WTC11 (cell line): Measurements from ENCODE around the gene CELF2. TPM values are rescaled to one million over a fixed set of nuclear protein-coding genes. Genes with fewer than 3 reads are reported as not detected.

Experiments
- ATAC-seq: fragments of 200-7000 bp; cut with Tn5 transposase; 2 replicates; pipeline ENCODE4 v1.10.0; 2021; ENCODE audit warnings: mild to moderate bottlenecking, moderate library complexity
- CTCF ChIA-PET: fragments of 300-600 bp; sonication (Branson Sonifier 250); formaldehyde crosslinking; loops from one replicate; lab custom pipeline; 2021; ENCODE audit warnings: antibody characterized with exemption; lab: Charles Lee
- POLR2A ChIA-PET: fragments of 350-600 bp; sonication (Branson Sonifier 250); formaldehyde crosslinking; loops from one replicate; lab custom pipeline; 2021; ENCODE audit warnings: antibody characterized with exemption; lab: Charles Lee
- DNase-seq: peaks from one replicate; pipeline ENCODE4 v3.0.0; 2021; ENCODE audit warnings: low spot score
- H3K27ac Mint-ChIP-seq: 2 replicates; pipeline ENCODE4 v1.8.0; 2021; ENCODE audit warnings: mixed read lengths
- H3K27me3 Mint-ChIP-seq: 2 replicates; pipeline ENCODE4 v1.8.0; 2021; ENCODE audit warnings: low read depth, mild to moderate bottlenecking, moderate library complexity, mixed read lengths
- H3K36me3 Mint-ChIP-seq: 2 replicates; pipeline ENCODE4 v1.8.0; 2021; ENCODE audit warnings: mixed read lengths
- H3K4me1 Mint-ChIP-seq: 2 replicates; pipeline ENCODE4 v1.8.0; 2022; ENCODE audit warnings: mixed read lengths
- H3K4me3 Mint-ChIP-seq: 2 replicates; pipeline ENCODE4 v1.8.0; 2021; ENCODE audit warnings: mild to moderate bottlenecking, moderate library complexity, mixed read lengths
- H3K9me3 Mint-ChIP-seq: 2 replicates; pipeline ENCODE4 v1.8.0; 2021; ENCODE audit warnings: mixed read lengths
- FOXP1 ChIP-seq: sonication (generic); formaldehyde crosslinking; IDR thresholded peaks from 2 replicates; pipeline ENCODE4 v1.8.0; 2022; ENCODE audit warnings: missing genetic modification reagents, mild to moderate bottlenecking, moderate library complexity, borderline replicate concordance
- GTF2I ChIP-seq: fragments of 250-450 bp; sonication (Bioruptor Pico); conservative IDR thresholded peaks from 2 replicates; pipeline ENCODE4 v1.4.0; 2021; ENCODE audit warnings: mild to moderate bottlenecking
- MAX ChIP-seq: sonication (generic); formaldehyde crosslinking; IDR thresholded peaks from 2 replicates; pipeline ENCODE4 v1.8.0; 2022; ENCODE audit warnings: mild to moderate bottlenecking, missing genetic modification reagents
- NR1H2 ChIP-seq: sonication (generic); formaldehyde crosslinking; IDR thresholded peaks from 2 replicates; pipeline ENCODE4 v1.9.0; 2021; ENCODE audit warnings: mild to moderate bottlenecking, moderate library complexity, missing genetic modification reagents
- PRDM15 ChIP-seq: sonication (generic); formaldehyde crosslinking; IDR thresholded peaks from 2 replicates; pipeline ENCODE4 v1.8.0; 2022; ENCODE audit warnings: missing genetic modification reagents
- RELA ChIP-seq: sonication (generic); formaldehyde crosslinking; IDR thresholded peaks from 2 replicates; pipeline ENCODE4 v1.8.1; 2022; ENCODE audit warnings: missing genetic modification reagents, mild to moderate bottlenecking, borderline replicate concordance
- SMAD3 ChIP-seq: sonication (generic); formaldehyde crosslinking; IDR thresholded peaks from 2 replicates; pipeline ENCODE4 v1.8.0; 2022; ENCODE audit warnings: missing genetic modification reagents, mild to moderate bottlenecking, borderline replicate concordance
- TEAD1 ChIP-seq: sonication (generic); formaldehyde crosslinking; IDR thresholded peaks from 2 replicates; pipeline ENCODE4 v1.8.0; 2022; ENCODE audit warnings: mild to moderate bottlenecking, missing genetic modification reagents
- TP53 ChIP-seq: sonication (generic); formaldehyde crosslinking; IDR thresholded peaks from 2 replicates; pipeline ENCODE4 v1.8.1; 2023; ENCODE audit warnings: mild to moderate bottlenecking, missing genetic modification reagents
- ZBTB21 ChIP-seq: sonication (generic); formaldehyde crosslinking; IDR thresholded peaks from 2 replicates; pipeline ENCODE4 v1.8.1; 2023; ENCODE audit warnings: mild to moderate bottlenecking, missing genetic modification reagents, borderline replicate concordance
- ZNF232 ChIP-seq: sonication (generic); formaldehyde crosslinking; IDR thresholded peaks from 2 replicates; pipeline ENCODE4 v1.8.0; 2022; ENCODE audit warnings: mild to moderate bottlenecking, missing genetic modification reagents
- ZNF416 ChIP-seq: fragments of 250-450 bp; sonication (Bioruptor Pico); IDR thresholded peaks from 2 replicates; pipeline ENCODE4 v1.9.0; 2021; ENCODE audit warnings: mild to moderate bottlenecking, inconsistent platforms
- total RNA-seq: library from RNA; stranded (reverse); gene quantifications from 3 replicates; pipeline ENCODE4 v1.2.3, GENCODE V29; 2021
- TF ChIP-seq, protein P1 (sequence below): sonication (generic); formaldehyde crosslinking; IDR thresholded peaks from 2 replicates; pipeline ENCODE4 v1.8.1; 2022; ENCODE audit warnings: low read depth, mild to moderate bottlenecking, moderate library complexity, missing genetic modification reagents, borderline replicate concordance
- TF ChIP-seq, protein P2 (sequence below): fragments of 200-600 bp; IDR thresholded peaks from 2 replicates; pipeline ENCODE4 v1.8.0; 2022; ENCODE audit warnings: antibody characterized with exemption
- TF ChIP-seq, protein P3 (sequence below): sonication (generic); formaldehyde crosslinking; IDR thresholded peaks from 2 replicates; pipeline ENCODE4 v1.8.1; 2023; ENCODE audit warnings: mild to moderate bottlenecking, missing genetic modification reagents, borderline replicate concordance

CELF2 gene
- total RNA-seq, 1 experiment from 2014 or later, result 24.6 TPM

- ATAC-seq (peak; percentile 98), DNase-seq (peak; percentile 94)
- Mint-ChIP-seq H3K27ac (no peak overlapping the region; the same call in 1 of the 2 replicates), H3K4me3 (no peak overlapping the region), H3K27me3 (no peaks in the 10 kb centered on the region), H3K4me1 (peaks cover 37% of the 10 kb centered on the region), H3K9me3 (no peaks in the 10 kb centered on the region), H3K36me3 (no peaks in the 10 kb centered on the region)
- ChIA-PET POLR2A (no interaction called here), CTCF (interaction anchor here (0.6 to 1.6 kb wide), 24 partner anchors 10 to 593 kb away, joined by 3 to 13 read pairs (median 4); no protein-coding TSS in a partner anchor)
- peak; percentile 47; the same call in 1 of the 2 replicates for TF ChIP-seq TEAD1 (CRISPR knock-in tag)
- peak; percentile 50; the same call in 1 of the 2 replicates for TF ChIP-seq FOXP1 (CRISPR knock-in tag)
- TF ChIP-seq ZNF232 (CRISPR knock-in tag), result 0 out of 2 replicates have a peak, but pooled peaks have one; percentile 58
- TF ChIP-seq, protein P1, sequence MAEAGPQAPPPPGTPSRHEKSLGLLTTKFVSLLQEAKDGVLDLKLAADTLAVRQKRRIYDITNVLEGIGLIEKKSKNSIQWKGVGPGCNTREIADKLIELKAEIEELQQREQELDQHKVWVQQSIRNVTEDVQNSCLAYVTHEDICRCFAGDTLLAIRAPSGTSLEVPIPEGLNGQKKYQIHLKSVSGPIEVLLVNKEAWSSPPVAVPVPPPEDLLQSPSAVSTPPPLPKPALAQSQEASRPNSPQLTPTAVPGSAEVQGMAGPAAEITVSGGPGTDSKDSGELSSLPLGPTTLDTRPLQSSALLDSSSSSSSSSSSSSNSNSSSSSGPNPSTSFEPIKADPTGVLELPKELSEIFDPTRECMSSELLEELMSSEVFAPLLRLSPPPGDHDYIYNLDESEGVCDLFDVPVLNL (CRISPR knock-in tag), result no peak
- 0 out of 2 replicates have a peak, but pooled peaks have one; percentile 67 for TF ChIP-seq ZBTB21 (CRISPR knock-in tag)
- 0 out of 2 replicates have a peak, but pooled peaks have one; percentile 25 for TF ChIP-seq ZNF416 (CRISPR knock-in tag)
- TF ChIP-seq, protein P2, sequence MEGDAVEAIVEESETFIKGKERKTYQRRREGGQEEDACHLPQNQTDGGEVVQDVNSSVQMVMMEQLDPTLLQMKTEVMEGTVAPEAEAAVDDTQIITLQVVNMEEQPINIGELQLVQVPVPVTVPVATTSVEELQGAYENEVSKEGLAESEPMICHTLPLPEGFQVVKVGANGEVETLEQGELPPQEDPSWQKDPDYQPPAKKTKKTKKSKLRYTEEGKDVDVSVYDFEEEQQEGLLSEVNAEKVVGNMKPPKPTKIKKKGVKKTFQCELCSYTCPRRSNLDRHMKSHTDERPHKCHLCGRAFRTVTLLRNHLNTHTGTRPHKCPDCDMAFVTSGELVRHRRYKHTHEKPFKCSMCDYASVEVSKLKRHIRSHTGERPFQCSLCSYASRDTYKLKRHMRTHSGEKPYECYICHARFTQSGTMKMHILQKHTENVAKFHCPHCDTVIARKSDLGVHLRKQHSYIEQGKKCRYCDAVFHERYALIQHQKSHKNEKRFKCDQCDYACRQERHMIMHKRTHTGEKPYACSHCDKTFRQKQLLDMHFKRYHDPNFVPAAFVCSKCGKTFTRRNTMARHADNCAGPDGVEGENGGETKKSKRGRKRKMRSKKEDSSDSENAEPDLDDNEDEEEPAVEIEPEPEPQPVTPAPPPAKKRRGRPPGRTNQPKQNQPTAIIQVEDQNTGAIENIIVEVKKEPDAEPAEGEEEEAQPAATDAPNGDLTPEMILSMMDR, result peak; percentile 87
- TF ChIP-seq GTF2I (CRISPR knock-in tag), result no peak
- TF ChIP-seq, protein P3, sequence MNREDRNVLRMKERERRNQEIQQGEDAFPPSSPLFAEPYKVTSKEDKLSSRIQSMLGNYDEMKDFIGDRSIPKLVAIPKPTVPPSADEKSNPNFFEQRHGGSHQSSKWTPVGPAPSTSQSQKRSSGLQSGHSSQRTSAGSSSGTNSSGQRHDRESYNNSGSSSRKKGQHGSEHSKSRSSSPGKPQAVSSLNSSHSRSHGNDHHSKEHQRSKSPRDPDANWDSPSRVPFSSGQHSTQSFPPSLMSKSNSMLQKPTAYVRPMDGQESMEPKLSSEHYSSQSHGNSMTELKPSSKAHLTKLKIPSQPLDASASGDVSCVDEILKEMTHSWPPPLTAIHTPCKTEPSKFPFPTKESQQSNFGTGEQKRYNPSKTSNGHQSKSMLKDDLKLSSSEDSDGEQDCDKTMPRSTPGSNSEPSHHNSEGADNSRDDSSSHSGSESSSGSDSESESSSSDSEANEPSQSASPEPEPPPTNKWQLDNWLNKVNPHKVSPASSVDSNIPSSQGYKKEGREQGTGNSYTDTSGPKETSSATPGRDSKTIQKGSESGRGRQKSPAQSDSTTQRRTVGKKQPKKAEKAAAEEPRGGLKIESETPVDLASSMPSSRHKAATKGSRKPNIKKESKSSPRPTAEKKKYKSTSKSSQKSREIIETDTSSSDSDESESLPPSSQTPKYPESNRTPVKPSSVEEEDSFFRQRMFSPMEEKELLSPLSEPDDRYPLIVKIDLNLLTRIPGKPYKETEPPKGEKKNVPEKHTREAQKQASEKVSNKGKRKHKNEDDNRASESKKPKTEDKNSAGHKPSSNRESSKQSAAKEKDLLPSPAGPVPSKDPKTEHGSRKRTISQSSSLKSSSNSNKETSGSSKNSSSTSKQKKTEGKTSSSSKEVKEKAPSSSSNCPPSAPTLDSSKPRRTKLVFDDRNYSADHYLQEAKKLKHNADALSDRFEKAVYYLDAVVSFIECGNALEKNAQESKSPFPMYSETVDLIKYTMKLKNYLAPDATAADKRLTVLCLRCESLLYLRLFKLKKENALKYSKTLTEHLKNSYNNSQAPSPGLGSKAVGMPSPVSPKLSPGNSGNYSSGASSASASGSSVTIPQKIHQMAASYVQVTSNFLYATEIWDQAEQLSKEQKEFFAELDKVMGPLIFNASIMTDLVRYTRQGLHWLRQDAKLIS (CRISPR knock-in tag), result 0 out of 2 replicates have a peak, but pooled peaks have one; percentile 44
- no peak for TF ChIP-seq TP53 (CRISPR knock-in tag)
- peak; percentile 48; the same call in 1 of the 2 replicates for TF ChIP-seq SMAD3 (CRISPR knock-in tag)
- TF ChIP-seq MAX (CRISPR knock-in tag), result peak; percentile 34; the same call in 1 of the 2 replicates
- TF ChIP-seq RELA (CRISPR knock-in tag), result no peak
- no peak for TF ChIP-seq PRDM15 (CRISPR knock-in tag)
- no peak for TF ChIP-seq NR1H2 (CRISPR knock-in tag)
Measured at GRCh38 chr10:11270135-11270857, 252.6 kb downstream of the CELF2 start.
